OCI-M2 (cell line): ENCODE data around the gene DCUN1D4.
"Not testable (repeated sequence)": the region's sequence is repeated elsewhere in the genome, so short reads cannot be mapped to it uniquely, and the experiment has no call there.

ENCODE experiments used
- DNase-seq: peaks from one replicate; lab custom pipeline; 2025; ENCODE audit not compliant: unreplicated experiment; lab: John Stamatoyannopoulos, UW

The DCUN1D4 gene

DNA sequence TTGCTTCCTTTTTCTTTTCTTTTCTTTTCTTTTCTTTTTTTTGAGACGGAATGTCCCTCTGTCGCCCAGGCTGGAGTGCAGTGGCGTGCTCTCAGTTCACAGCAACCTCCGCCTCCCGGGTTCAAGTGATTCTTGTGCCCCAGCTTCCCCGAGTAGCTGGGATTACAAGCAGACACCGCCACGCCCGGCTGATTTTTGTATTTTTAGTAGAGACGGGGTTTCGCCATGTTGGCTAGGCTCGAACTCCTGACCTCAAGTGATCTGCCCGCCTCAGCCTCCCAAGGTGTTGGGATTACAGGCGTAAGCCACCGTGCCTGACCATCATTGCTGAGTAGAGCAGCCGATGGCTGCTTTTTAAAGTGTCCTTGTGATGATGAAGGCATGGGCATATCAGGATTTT is 50.4 kb downstream of the DCUN1D4 start:
- DNase-seq = not testable (repeated sequence)

DNA sequence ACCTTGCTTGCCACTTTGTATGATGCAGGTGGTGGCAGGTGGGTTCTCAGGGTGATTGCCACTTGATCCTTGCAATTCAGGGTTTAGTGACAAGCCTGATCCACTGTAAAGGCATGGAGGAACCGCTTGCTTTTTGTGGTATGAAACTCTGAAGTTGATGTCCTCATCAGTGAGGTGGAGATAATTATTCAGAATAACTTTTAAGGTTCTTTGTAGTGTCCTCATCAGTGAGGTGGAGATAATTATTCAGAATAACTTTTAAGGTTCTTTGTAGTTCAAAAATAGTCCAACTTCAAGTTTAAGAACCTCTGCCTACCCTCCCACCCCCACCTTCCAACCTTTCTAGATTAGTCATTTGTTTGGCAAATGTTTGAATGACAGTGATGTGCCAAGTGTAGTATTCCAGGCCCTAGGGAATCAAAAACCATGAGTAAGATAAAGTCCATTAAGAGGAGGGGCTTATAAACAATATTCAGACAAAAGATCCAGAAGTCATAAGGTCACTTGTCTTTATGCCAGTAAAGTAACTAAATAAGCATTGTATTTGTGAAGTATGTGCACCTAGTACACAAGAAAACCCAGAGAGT is 51.2 kb downstream of the DCUN1D4 start:
- no peak for DNase-seq

DNA sequence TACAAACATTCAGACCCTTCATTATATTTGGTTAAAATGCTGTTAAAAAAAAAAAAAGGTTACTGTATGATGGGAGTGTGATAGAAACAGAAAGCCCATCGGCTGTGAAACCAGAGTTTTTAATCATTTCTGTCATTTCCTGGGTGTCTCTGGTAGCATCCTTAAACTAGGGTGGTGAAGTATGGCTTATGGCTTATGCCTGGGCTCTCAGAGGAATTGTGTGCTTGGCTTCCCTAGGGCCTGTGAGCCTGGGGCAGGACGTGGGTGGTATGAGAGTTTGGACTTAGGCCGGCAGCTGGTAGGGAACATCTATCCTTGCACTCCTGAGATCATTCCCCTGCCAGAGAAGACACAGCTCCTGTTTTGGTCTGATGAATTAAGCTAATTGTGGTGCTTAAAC is 52.2 kb downstream of the DCUN1D4 start:
- DNase-seq = no peak

DNA sequence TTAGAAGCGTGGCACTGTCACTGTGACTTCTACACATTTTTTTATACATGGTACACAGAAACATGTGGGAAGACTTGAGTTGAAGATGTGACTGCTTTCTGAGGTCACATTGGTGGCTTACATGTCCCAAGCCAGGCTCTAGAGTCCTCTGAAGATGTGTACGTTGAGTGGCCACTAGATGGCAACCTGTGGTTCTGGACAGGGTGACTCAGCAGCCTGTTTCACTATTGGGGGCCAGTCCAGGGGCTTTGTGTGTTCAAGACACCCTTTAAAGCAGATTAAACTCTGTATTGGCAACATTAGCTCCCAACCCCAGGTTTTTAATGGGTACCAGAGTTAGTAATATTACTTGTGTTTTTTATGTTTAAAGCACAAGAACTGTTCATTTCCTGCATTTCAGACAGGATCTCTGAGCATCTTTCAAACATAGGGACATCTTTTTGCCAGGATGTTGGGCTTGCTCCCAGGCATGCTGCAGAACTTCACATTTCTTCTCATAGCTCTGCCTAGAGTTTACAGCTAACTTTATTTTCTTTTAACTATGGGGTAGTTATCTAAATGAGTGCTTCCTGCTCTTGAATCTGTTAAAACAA is 53.0 kb downstream of the DCUN1D4 start:
- no peak for DNase-seq

DNA sequence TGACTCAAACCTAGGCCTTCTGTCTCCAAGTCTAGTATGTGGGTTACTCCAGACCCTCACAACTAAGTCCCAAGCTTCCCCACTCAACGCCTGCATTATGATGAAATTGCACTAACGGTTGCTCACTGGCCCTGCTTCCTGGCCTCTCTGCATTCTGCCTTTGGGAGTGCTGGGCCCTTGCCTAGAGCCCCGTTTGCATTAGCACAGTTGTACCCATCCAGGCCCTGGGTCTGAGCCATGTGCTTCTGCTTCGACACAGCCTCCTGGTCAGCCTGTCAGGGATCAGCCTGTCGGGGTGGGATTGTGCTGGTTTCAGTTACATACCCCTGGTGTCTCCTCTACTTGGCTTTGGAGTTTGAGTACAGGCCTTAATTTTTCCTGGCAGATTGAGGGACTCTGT is 58.4 kb downstream of the DCUN1D4 start:
- DNase-seq = no peak

DNA sequence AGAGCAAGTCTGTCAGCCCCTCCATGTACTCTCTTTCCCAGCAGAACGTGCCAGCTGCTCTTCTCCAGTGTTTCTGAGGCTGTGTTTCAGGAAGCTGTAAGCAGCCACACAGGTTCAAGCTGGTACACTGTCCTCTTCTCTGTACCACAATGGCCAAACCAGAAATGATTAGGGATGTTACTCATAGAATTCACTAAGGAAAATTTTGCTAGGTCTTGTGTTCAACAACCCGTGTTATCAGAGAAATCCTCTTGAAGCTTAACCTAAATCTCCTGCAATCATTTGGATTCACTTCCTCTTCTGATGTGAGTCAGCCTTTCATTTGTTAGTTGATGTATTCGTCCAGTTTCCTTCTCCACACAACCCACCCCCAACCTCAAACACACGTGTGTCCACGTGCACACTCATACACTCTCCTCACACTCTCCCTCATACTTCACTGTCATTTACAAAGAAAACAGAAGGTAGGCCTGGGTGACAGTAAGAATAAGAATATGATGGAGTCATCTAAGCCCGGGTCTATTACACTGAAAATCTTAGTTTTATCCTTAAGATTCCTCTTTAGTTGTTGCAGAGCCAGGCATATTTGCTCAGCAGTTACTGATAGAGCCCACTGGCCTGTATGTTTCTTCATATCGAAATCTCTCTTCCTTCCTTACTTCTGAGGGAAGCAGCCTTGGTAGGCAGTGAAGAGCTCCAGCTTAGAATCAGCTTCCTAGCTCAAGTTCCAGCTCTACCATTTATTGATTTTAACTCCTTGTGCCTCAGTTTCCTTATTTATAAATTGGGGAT is 63.4 kb downstream of the DCUN1D4 start:
- DNase-seq = no peak

DNA sequence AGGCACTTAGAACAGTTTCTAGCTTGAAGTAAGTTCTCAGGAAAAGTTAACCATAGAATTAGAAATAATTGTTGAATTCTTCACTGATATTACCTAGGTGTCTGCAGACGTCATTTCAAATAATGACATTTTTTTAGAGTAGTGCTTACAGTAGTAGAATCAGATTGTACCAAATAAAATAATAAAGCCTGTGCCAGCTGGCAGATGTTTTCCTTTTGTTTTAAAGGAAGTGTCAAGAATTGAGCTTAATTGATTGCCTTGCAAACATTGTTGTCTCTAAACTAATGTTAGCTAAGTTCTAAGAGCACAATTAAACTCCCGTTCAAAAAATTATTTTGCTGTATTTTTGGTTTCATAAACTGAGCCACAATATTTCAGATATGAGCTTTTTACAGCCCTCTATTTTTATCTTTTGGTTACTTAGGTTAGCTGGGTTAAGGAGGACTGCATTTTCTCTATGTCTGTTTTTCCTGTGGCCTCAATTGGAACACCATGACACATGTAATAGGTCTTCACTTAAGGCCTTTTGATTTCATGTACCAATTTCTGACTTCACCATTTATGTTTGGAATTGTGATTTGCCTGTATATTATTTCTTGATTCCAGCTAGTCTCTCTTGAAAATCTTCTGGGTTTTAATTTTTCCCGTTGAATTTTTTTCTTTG is 64.2 kb downstream of the DCUN1D4 start:
- DNase-seq = no peak

DNA sequence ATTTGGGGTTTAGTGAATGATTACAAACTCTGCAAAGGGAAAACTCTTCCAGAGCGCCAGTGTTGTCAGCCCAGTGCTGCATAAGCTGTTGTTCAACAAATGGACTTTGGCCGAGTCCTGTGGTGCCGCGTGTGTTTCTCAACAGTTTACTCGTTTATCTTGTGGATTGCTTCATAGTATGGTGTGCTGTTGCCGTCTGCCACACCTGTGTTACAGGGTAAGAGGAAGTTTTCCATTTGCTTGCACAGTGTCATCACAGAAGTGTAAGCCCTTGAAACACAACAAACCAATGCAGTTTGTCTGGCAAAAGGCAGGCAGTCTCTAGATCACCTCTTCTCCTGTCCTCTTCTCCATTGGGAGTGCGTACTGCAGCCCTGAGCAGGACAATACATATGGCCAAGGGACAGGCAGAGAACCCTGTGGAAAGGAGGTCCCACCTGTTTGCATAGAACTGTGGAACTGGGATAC is 66.3 kb downstream of the DCUN1D4 start:
- DNase-seq = no peak

DNA sequence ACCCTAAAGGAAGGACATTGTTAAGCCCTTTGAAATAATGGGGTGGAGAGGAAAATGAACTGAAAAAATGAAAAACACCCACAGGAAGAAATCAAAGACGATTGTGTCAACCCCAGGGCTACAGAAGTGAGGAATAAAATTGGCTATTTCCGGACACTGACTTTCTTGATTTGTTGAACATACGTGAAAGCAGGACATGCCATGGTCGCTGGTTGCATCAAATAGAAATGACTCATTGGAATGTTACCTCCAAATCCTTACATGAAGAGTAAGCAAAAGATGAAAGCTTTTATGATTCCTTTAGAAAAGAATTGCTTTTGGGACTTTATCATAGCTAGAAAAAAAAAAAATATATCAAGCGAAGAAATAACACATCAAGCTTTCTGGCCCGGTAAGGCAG is 75.3 kb downstream of the DCUN1D4 start:
- no peak for DNase-seq

DNA sequence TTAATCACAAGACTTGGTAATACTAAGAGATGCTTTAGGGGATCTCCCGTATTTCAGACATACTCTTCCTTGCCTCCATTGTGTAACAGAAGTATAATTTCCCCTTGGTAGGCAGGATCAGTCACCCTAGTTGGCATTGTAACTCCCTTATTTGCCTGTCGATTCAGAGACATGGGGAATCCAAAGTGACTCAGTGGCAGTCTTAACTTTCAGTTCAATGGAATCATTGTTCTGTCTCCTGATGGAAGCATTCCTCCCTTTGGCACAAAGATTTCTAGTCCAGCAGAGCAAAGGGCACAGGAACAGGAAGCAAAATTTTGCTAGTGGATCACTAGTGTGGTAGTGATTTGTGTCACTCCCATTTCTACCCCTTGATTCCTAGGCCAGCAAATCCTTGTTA is 80.4 kb downstream of the DCUN1D4 start:
- no peak for DNase-seq

DNA sequence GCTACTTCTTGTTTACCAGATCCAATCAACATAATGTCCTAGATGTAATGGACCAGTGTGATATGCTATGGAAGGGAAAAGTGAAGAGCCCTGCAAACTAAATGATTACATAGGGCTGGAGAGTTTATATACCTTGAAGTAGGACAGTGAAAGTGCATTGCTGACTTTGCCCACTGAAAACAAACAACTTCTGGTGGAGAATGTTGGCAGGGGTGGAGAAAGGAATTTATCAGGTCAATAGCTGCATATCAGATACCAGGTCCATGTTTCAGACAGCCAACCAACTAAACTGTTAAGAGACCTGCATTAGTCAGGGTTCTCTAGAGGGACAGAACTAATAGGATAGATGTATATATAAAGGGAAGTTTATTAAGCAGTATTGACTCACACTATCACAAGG is 82.4 kb downstream of the DCUN1D4 start:
- DNase-seq = no peak

DNA sequence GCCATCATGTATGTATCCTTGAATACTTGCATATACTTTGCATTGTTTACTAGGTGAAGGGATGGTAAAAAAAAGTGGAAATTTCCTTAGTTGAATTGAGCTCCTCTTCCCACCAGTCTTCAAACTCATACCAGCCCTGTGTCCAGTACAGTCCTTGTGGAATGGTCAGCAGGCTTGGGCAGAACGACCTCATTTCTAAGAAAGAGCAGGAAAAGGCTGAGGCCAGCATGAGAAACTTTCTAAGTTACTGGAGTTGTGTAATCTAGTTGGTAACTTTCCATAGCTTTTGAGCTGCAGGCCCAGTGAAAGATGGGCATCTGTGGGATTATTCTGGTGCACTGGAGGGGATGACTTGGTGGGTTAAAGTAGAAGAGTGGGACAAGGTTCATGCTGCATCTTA is 87.6 kb downstream of the DCUN1D4 start:
- DNase-seq = no peak

DNA sequence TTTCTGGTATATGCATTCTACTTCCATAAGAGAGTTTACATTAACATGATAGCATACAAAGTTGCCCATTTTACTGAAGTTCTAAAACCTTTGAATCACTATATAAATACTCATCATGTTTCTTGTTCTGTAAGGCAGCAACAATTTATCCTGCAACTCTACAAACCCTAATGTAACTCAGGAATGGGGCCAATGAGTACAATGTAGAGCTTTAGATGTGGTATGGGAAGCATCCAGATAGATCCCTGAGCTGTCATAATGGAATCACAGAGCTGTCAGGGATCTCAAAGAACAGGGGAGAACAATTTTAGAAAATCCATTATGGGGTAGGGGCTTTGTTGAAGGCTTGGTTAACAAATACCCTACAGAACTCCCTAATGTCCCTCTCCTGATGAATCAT is 88.5 kb downstream of the DCUN1D4 start:
- DNase-seq = no peak

DNA sequence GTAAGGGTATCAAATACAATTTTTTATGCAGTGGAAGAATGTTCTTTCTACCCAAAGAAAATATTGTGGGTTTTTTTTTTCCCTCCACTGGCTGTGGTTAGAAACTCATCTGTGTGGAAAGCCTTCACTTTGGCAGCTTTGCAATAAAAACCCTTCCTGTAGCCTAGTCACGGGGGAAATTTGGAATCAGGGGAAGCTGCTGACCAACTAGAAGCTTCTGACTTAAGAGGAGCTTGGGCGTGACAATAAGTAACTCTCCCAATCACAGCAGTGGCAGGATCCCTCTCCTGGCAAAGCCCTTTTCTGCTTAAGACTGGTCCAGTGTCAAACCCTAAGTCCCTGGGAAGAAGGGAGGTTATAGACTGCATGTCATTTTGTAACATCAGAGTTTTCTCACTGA is 89.3 kb downstream of the DCUN1D4 start:
- DNase-seq = no peak

DNA sequence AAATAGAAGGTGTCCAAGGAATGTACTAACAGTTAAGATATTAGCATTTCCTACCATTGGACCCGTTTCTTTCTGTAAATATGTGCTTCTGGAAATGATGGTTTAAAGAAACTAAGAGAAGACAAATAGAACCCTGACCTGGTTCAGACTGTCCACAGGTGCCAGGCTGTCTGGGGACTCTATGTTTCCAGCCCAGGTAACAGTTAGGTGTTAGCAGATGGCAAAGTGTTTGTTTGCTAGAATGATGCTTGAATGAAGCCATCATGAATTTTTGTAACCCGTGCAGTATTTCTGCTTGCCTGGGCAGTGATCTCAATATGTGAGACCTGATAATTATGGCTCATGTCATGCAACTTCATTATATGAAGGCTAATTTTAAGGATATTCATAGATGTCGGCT is 89.7 kb downstream of the DCUN1D4 start:
- DNase-seq = no peak

DNA sequence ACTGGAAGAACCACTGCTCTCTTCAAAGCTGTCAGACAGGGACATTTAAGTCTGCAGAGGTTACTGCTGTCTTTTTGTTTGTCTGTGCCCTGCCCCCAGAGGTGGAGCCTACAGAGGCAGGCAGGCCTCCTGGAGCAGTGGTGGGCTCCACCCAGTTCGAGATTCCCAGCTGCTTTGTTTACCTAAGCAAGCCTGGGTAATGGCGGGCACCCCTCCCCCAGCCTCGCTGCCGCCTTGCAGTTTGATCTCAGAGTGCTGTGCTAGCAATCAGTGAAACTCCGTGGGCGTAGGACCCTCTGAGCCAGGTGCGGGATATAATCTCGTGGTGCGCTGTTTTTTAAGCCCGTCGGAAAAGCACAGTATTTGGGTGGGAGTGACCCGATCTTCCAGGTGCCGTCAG is 97.5 kb downstream of the DCUN1D4 start:
- DNase-seq = not testable (repeated sequence)

DNA sequence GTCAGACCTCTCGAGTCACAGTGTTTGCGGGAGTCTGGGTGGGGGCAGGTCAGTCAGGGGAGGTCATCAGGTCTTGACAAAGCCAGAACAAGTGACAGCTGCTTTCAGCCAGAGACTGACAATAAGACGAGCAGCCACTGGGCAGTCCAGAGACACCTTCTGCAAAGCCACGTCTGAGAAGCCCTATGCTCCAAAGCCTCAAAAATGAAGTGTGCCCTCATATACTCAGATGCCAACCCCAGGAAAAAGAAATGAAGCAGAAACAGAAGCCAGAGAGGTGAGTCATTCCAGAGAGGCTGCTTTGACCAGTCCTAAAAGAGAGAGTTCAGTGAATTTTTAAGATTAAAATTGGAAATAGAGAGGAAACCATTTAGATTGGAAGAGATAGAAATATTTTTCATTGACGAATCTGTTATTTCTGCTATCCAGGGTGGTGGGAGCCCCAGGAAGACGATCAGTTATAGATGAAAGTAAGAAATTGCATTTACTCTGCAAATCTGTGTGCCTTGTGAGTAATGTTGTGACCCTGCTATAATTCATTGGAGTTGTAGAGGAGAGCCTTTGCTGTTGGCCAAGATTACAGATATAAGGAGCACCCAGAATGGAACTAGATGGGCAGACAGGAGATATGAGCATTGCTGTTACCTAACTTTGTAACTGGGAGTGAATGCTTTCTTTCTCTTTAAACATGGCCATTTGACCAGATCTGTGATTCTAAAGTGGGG is 99.3 kb downstream of the DCUN1D4 start:
- DNase-seq = no peak

DNA sequence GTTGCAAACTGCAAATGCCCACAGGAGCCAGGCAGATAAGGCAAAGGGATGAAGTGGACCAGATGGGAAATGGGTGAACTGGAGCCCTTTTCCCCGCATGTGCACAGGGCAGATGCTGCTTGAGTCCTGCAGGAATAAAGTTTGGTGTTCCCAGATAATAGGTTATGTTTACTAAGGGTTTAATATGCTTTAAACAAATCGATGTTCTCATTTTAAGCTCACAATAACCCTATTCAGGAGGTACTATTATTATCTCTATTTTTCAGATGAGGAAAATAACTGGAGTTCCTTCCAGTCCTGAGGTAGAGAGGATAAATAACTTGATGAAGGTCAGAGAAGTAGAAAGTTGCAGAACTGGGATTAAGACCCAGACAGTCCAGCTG is 99.9 kb downstream of the DCUN1D4 start:
- DNase-seq = no peak

DNA sequence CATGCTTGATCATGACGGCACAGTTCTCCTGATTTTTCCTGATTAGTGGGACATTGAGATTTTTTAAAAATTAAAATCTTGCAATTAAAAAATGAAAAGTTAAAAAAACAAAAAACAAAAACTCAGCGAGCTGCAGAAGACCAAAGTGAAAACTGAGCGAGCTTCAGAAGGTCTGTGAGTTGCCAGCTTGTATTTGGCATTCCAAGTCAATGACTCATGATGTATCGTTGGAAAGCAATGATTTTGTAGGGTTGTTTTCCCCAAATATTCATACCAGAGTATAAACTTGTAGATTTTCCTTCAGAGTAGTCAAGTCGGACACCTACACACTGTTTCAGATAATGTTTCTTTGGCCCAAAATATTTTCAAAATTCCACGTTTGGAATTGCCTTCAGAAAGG is 100.3 kb downstream of the DCUN1D4 start:
- DNase-seq = no peak

DNA sequence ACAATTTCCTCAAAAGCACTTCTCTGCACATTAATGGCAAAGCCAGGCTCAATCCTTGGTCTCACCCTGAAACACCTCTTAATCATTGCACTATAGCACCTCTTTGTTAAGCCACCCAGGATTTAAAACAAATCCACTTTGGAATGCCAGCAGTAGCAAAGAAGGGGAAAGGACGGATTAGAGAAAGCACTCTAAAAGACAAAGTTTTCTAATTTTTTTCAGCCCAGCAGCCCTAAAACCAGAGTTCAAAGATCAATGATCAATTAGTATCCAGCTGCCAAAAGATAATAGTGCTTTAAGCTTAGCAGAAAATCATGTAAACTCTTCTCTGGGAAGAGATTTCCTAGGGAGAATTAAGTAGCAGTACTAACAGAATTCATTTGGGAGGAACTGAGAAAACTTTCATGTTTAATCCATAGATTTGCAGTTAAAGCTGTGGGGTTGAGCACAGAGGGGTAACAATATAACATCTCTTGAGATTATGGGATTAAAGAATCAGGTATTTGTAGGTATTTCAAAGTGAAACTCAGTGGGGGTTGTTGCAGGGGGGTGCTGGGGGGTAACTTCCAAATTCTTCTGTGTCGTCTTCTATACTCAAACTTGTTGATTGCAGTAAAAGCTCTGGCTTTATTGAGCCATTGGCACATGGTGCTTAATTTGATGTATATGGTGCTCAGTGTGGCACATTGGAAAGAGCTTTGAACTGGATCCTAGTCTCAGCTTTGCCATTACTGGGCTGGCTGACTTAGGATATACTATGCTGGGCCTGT is 115.4 kb downstream of the DCUN1D4 start:
- DNase-seq = no peak

DNA sequence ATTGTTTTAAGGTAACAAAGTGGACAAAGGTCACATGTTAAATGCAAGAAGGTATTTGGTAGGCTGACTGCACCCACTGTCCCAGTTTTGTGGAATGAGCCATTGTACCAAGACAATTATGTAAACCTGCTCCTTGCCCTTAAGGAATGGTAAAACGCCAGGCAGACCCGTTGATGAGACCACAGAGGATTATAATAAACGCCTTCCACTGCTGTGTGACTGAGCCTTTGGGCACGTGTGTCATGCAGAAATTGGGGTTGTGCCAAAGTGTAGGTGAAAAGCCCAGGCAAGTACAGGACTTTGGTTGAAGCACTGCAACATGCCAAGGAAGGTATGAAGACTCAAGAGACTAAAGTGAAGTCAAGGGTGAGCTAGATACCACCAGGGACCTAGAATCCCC is 117.5 kb downstream of the DCUN1D4 start:
- no peak for DNase-seq
